A549 (cell line): ENCODE data around the gene SLC4A7.

ENCODE experiments used
- EHF ChIP-seq: fragments of 250-450 bp; sonication (Bioruptor Pico); IDR thresholded peaks from 2 replicates; pipeline ENCODE4 v1.5.0; 2020; ENCODE audit warnings: mild to moderate bottlenecking
- MYC ChIP-seq: IDR thresholded peaks from 2 replicates; pipeline ENCODE4 v1.6.1; 2012; ENCODE audit warnings: mild to moderate bottlenecking, inconsistent platforms, low read length, improper control_type of control experiment, borderline replicate concordance
- TF ChIP-seq, protein P1 (sequence below): fragments of >200 bp; sonication (Bioruptor Twin); formaldehyde crosslinking; IDR thresholded peaks from 3 replicates; pipeline ENCODE4 v1.5.1; 2016
- TF ChIP-seq, protein P2 (sequence below): fragments of 200-600 bp; sonication (generic); IDR thresholded peaks from 2 replicates; pipeline ENCODE4 v1.6.1; 2016; ENCODE audit warnings: antibody characterized with exemption, mild to moderate bottlenecking, moderate library complexity

DNA sequence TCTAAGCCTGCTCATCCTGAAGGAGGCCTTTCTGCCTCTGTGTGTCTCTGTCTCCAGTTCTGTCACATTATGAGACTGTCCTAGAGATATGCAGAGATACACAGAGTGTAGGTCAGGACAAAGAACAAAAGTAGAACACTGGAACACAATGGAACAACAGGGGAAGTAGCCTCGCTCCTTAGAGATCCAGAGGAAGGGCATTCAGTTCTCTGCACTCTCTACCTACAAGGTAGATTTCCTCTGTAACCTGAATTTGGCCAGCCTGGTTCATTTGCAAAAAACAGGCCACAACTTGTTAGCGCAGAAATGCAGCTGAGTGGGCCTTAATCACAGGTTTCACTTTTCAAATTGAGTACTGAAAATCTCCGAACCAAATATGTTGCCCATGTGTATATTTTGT, 134.4 kb downstream of the SLC4A7 start:
- no peak for TF ChIP-seq MYC
- TF ChIP-seq, protein P1, sequence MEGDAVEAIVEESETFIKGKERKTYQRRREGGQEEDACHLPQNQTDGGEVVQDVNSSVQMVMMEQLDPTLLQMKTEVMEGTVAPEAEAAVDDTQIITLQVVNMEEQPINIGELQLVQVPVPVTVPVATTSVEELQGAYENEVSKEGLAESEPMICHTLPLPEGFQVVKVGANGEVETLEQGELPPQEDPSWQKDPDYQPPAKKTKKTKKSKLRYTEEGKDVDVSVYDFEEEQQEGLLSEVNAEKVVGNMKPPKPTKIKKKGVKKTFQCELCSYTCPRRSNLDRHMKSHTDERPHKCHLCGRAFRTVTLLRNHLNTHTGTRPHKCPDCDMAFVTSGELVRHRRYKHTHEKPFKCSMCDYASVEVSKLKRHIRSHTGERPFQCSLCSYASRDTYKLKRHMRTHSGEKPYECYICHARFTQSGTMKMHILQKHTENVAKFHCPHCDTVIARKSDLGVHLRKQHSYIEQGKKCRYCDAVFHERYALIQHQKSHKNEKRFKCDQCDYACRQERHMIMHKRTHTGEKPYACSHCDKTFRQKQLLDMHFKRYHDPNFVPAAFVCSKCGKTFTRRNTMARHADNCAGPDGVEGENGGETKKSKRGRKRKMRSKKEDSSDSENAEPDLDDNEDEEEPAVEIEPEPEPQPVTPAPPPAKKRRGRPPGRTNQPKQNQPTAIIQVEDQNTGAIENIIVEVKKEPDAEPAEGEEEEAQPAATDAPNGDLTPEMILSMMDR, result no peak
- no peak for TF ChIP-seq EHF (CRISPR knock-in tag)
- TF ChIP-seq, protein P2, sequence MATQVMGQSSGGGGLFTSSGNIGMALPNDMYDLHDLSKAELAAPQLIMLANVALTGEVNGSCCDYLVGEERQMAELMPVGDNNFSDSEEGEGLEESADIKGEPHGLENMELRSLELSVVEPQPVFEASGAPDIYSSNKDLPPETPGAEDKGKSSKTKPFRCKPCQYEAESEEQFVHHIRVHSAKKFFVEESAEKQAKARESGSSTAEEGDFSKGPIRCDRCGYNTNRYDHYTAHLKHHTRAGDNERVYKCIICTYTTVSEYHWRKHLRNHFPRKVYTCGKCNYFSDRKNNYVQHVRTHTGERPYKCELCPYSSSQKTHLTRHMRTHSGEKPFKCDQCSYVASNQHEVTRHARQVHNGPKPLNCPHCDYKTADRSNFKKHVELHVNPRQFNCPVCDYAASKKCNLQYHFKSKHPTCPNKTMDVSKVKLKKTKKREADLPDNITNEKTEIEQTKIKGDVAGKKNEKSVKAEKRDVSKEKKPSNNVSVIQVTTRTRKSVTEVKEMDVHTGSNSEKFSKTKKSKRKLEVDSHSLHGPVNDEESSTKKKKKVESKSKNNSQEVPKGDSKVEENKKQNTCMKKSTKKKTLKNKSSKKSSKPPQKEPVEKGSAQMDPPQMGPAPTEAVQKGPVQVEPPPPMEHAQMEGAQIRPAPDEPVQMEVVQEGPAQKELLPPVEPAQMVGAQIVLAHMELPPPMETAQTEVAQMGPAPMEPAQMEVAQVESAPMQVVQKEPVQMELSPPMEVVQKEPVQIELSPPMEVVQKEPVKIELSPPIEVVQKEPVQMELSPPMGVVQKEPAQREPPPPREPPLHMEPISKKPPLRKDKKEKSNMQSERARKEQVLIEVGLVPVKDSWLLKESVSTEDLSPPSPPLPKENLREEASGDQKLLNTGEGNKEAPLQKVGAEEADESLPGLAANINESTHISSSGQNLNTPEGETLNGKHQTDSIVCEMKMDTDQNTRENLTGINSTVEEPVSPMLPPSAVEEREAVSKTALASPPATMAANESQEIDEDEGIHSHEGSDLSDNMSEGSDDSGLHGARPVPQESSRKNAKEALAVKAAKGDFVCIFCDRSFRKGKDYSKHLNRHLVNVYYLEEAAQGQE, result no peak
